Measurements from ENCODE around the gene ADAMTSL2. TPM values are rescaled to one million over a fixed set of nuclear protein-coding genes. Genes with fewer than 3 reads are reported as not detected.
A peak's percentile ranks its signal among the peaks of the same experiment; 100 is the strongest.

ADAMTSL2 gene
- total and polyA plus RNA-seq, 2 of the 13 experiments (the other 11 are each of a cell fraction or from before 2014, with no cell fraction given), result 1.9 to 3.8 TPM

DNA sequence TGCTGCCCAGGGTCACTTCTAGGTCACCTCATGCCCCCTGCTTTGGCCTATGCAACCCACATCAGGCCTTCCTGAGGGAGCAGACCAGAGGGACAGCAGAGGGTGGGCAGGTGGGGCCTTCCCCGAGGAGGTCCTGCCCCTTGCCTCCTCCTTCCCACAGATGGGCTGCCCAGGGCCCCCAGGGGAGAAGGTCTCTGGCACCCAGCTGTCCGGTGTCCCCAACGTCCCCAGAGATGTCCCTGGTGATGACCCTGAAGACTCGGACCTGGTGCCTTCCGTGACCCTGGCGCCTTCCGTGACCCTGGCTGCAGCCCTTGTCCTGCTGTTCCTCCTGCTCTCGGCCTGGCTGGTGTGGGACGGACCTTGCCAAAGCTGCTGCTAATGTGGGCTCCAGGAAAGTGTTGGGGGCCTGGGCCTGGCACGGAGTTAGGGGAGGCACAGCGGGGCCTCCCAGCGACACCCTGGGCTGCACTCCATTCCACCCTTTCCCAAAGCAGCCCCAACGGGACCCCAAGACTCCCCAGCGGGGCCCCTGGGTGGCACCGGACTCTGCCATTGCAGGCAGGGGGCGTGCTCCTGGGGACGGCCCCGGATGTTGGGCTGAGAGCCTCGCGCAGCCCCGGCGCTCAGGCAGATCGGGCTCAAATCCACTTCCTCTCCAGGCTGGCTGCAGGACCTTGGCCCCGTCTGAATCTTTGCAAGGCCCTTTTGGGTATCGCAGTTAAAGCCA lies 48.8 kb upstream of the ADAMTSL2 start (continued):
- no peak for TF ChIP-seq CREM (IDR thresholded peaks at IDR 0.05)
- TF ChIP-seq CREM (CRISPR knock-in tag; IDR thresholded peaks at IDR 0.05), result no peak
- no peak for TF ChIP-seq ZNF34 (CRISPR knock-in tag; IDR thresholded peaks at IDR 0.05; ENCODE audit: borderline replicate concordance)
- no peak for TF ChIP-seq ZNF317 (CRISPR knock-in tag; IDR thresholded peaks at IDR 0.05)
- TF ChIP-seq SP4 (CRISPR knock-in tag; IDR thresholded peaks at IDR 0.05), result 0 out of 2 replicates have a peak, but pooled peaks have one; percentile 18
- no peak for TF ChIP-seq ZNF101 (CRISPR knock-in tag; IDR thresholded peaks at IDR 0.05; ENCODE audit: borderline replicate concordance, low read depth)
- no peak for TF ChIP-seq ATF7-NPFF (CRISPR knock-in tag; IDR thresholded peaks at IDR 0.05; ENCODE audit: low read depth)
- TF ChIP-seq, protein P1, sequence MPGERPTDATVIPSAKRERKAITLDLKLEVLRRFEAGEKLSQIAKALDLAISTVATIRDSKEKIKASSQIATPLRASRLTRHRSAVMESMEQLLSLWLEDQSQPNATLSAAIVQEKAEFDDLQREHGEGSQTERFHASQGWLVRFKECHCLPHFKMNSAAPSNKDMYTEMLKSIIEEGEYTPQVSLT (CRISPR knock-in tag; IDR thresholded peaks at IDR 0.05; ENCODE audit: borderline replicate concordance, low read depth), result no peak
- TF ChIP-seq WIZ (CRISPR knock-in tag; IDR thresholded peaks at IDR 0.05), result no peak
- no peak for TF ChIP-seq ZNF160 (CRISPR knock-in tag; IDR thresholded peaks at IDR 0.05)
- TF ChIP-seq ZC3H4 (CRISPR knock-in tag; IDR thresholded peaks at IDR 0.05; ENCODE audit: borderline replicate concordance), result no peak
- peak; percentile 69; the same call in 1 of the 2 replicates for TF ChIP-seq ZBTB7B (CRISPR knock-in tag; IDR thresholded peaks at IDR 0.05)
- TF ChIP-seq HNRNPL (IDR thresholded peaks at IDR 0.05; ENCODE audit: low read depth, low read length), result peak; percentile 94
- TF ChIP-seq REL (CRISPR knock-in tag; conservative IDR thresholded peaks at IDR 0.05), result no peak
- no peak for TF ChIP-seq HDAC2 (CRISPR knock-in tag; IDR thresholded peaks at IDR 0.05)
- TF ChIP-seq ZNF10 (CRISPR knock-in tag; IDR thresholded peaks at IDR 0.05; ENCODE audit: borderline replicate concordance, low read depth), result no peak
- TF ChIP-seq, protein P2, sequence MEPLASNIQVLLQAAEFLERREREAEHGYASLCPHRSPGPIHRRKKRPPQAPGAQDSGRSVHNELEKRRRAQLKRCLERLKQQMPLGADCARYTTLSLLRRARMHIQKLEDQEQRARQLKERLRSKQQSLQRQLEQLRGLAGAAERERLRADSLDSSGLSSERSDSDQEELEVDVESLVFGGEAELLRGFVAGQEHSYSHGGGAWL (CRISPR knock-in tag; IDR thresholded peaks at IDR 0.05), result peak; percentile 23; the same call in 1 of the 2 replicates
- TF ChIP-seq, protein P3, sequence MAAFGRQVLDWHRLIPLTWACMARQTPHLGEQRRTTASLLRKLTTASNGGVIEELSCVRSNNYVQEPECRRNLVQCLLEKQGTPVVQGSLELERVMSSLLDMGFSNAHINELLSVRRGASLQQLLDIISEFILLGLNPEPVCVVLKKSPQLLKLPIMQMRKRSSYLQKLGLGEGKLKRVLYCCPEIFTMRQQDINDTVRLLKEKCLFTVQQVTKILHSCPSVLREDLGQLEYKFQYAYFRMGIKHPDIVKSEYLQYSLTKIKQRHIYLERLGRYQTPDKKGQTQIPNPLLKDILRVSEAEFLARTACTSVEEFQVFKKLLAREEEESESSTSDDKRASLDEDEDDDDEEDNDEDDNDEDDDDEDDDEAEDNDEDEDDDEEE (CRISPR knock-in tag; IDR thresholded peaks at IDR 0.05), result 0 out of 2 replicates have a peak, but pooled peaks have one; percentile 26
- TF ChIP-seq SCMH1 (CRISPR knock-in tag; IDR thresholded peaks at IDR 0.05; ENCODE audit: borderline replicate concordance), result no peak
- TF ChIP-seq, protein P4, sequence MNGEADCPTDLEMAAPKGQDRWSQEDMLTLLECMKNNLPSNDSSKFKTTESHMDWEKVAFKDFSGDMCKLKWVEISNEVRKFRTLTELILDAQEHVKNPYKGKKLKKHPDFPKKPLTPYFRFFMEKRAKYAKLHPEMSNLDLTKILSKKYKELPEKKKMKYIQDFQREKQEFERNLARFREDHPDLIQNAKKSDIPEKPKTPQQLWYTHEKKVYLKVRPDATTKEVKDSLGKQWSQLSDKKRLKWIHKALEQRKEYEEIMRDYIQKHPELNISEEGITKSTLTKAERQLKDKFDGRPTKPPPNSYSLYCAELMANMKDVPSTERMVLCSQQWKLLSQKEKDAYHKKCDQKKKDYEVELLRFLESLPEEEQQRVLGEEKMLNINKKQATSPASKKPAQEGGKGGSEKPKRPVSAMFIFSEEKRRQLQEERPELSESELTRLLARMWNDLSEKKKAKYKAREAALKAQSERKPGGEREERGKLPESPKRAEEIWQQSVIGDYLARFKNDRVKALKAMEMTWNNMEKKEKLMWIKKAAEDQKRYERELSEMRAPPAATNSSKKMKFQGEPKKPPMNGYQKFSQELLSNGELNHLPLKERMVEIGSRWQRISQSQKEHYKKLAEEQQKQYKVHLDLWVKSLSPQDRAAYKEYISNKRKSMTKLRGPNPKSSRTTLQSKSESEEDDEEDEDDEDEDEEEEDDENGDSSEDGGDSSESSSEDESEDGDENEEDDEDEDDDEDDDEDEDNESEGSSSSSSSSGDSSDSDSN (CRISPR knock-in tag; IDR thresholded peaks at IDR 0.05), result no peak; the same call in 1 of the 2 replicates
- no peak for TF ChIP-seq GATAD2A (CRISPR knock-in tag; IDR thresholded peaks at IDR 0.05)
- no peak for TF ChIP-seq MEIS2 (CRISPR knock-in tag; IDR thresholded peaks at IDR 0.05)
- no peak for TF ChIP-seq FOXA1 (IDR thresholded peaks at IDR 0.05)
- TF ChIP-seq FOXA1 (CRISPR knock-in tag; IDR thresholded peaks at IDR 0.05), result no peak
- TF ChIP-seq PHF5A (CRISPR knock-in tag; IDR thresholded peaks at IDR 0.05; ENCODE audit: low read depth, unreplicated experiment), result no peak
- no peak for TF ChIP-seq KDM6A (CRISPR knock-in tag; IDR thresholded peaks at IDR 0.05; ENCODE audit: low read depth)
- no peak for TF ChIP-seq ZNF451 (CRISPR knock-in tag; IDR thresholded peaks at IDR 0.05)
- no peak for TF ChIP-seq ARHGAP35 (CRISPR knock-in tag; IDR thresholded peaks at IDR 0.05; ENCODE audit: borderline replicate concordance)
